Activated CD4-positive, alpha-beta memory T cell treated with anti-CD3 and anti-CD28 coated beads, Interleukin-2, amount 10 ng/mL, durations not matched to agents 7 days and 5 days (primary cell): Measurements from ENCODE around the gene OMA1. TPM values are rescaled to one million over a fixed set of nuclear protein-coding genes. Genes with fewer than 3 reads are reported as not detected.

Experiments
- CTCF ChIA-PET: fragments of 350-600 bp; sonication (Branson Sonifier 250); formaldehyde crosslinking; loops from one replicate; lab custom pipeline; 2021; ENCODE audit warnings: antibody characterized with exemption, inconsistent platforms; lab: Charles Lee
- POLR2A ChIA-PET: fragments of 350-600 bp; sonication (Branson Sonifier 250); formaldehyde crosslinking; loops from one replicate; lab custom pipeline; 2021; ENCODE audit warnings: antibody characterized with exemption; lab: Charles Lee
- DNase-seq: peaks from one replicate; pipeline ENCODE4 v3.0.0-alpha.2; 2020
- H3K27ac Mint-ChIP-seq: one replicate; pipeline ENCODE4 v1.8.0; 2021; ENCODE audit warnings: mild to moderate bottlenecking, mixed read lengths
- H3K27me3 Mint-ChIP-seq: one replicate; pipeline ENCODE4 v1.8.0; 2021; ENCODE audit warnings: mixed read lengths
- H3K36me3 Mint-ChIP-seq: one replicate; pipeline ENCODE4 v1.8.0; 2021; ENCODE audit warnings: low read depth, mixed read lengths
- H3K4me1 Mint-ChIP-seq: one replicate; pipeline ENCODE4 v1.8.0; 2021; ENCODE audit warnings: mixed read lengths
- H3K4me3 Mint-ChIP-seq: one replicate; pipeline ENCODE4 v1.8.0; 2021; ENCODE audit warnings: mild to moderate bottlenecking, mixed read lengths
- H3K9me3 Mint-ChIP-seq: one replicate; pipeline ENCODE4 v1.8.0; 2021; ENCODE audit warnings: mixed read lengths
- total RNA-seq, 2 experiments: library from RNA; stranded (reverse); gene quantifications; one replicate each; pipeline ENCODE4 v1.2.3, GENCODE V29; 2021

The OMA1 gene
- total RNA-seq, 2 experiments from 2014 or later: 21.9 to 23.1 TPM

- Mint-ChIP-seq H3K4me1 (no peaks in the 10 kb centered on the region), H3K36me3 (no peaks in the 10 kb centered on the region), H3K27me3 (no peaks in the 10 kb centered on the region), H3K27ac (no peak overlapping the region), H3K9me3 (no peaks in the 10 kb centered on the region), H3K4me3 (no peak overlapping the region)
- POLR2A ChIA-PET: no interaction called here
- no peak for DNase-seq
- CTCF ChIA-PET: interaction anchor here (0.6 kb wide), 1 partner anchor 1320 kb away, joined by 3 read pairs; no protein-coding TSS in a partner anchor
Observed at GRCh38 chr1:58460469-58460868, 86.1 kb downstream of the OMA1 start.

- H3K9me3 Mint-ChIP-seq: no peaks in the 10 kb centered on the region
- H3K27me3 Mint-ChIP-seq: no peaks in the 10 kb centered on the region
- H3K4me1 Mint-ChIP-seq: no peaks in the 10 kb centered on the region
- no peak for DNase-seq
- no peak overlapping the region for H3K27ac Mint-ChIP-seq
- ChIA-PET POLR2A (no interaction called here), CTCF (interaction anchor here (0.5 to 0.6 kb wide), 2 partner anchors 25 to 1321 kb away, joined by 3 to 5 read pairs; no protein-coding TSS in a partner anchor)
- H3K36me3 Mint-ChIP-seq: no peaks in the 10 kb centered on the region
- H3K4me3 Mint-ChIP-seq: no peak overlapping the region
Observed at GRCh38 chr1:58459911-58460310, 86.6 kb downstream of the OMA1 start.

GRCh38 chr1:58457023-58457635, 89.4 kb downstream of the OMA1 start:
- H3K27me3 Mint-ChIP-seq: no peaks in the 10 kb centered on the region
- ChIA-PET CTCF (no interaction called here), POLR2A (no interaction called here)
- H3K4me1 Mint-ChIP-seq: no peaks in the 10 kb centered on the region
- H3K9me3 Mint-ChIP-seq: no peaks in the 10 kb centered on the region
- no peaks in the 10 kb centered on the region for H3K36me3 Mint-ChIP-seq
- H3K27ac Mint-ChIP-seq: no peak overlapping the region
- no peak for DNase-seq
- no peak overlapping the region for H3K4me3 Mint-ChIP-seq

- H3K27me3 Mint-ChIP-seq: no peaks in the 10 kb centered on the region
- no peak overlapping the region for H3K27ac Mint-ChIP-seq
- no peaks in the 10 kb centered on the region for H3K9me3 Mint-ChIP-seq
- no peak for DNase-seq
- ChIA-PET POLR2A (no interaction called here), CTCF (no interaction called here)
- no peaks in the 10 kb centered on the region for H3K36me3 Mint-ChIP-seq
- H3K4me3 Mint-ChIP-seq: no peak overlapping the region
- no peaks in the 10 kb centered on the region for H3K4me1 Mint-ChIP-seq
Observed at GRCh38 chr1:58456470-58456869, 90.1 kb downstream of the OMA1 start.

GRCh38 chr1:58454807-58455206, 91.7 kb downstream of the OMA1 start:
- H3K27ac Mint-ChIP-seq: no peak overlapping the region
- no peaks in the 10 kb centered on the region for H3K4me1 Mint-ChIP-seq
- CTCF ChIA-PET: interaction anchor here (0.5 kb wide), 1 partner anchor 1623 kb away, joined by 3 read pairs; no protein-coding TSS in a partner anchor
- no peaks in the 10 kb centered on the region for H3K27me3 Mint-ChIP-seq
- DNase-seq: no peak
- H3K36me3 Mint-ChIP-seq: no peaks in the 10 kb centered on the region
- no peak overlapping the region for H3K4me3 Mint-ChIP-seq
- H3K9me3 Mint-ChIP-seq: no peaks in the 10 kb centered on the region
- POLR2A ChIA-PET: interaction anchor here (1.1 kb wide), 1 partner anchor 92 kb away, joined by 3 read pairs; the partner anchor contains the start of gene OMA1

GRCh38 chr1:58454385-58454784, 92.1 kb downstream of the OMA1 start:
- H3K27me3 Mint-ChIP-seq: no peaks in the 10 kb centered on the region
- no peaks in the 10 kb centered on the region for H3K4me1 Mint-ChIP-seq
- no peak overlapping the region for H3K27ac Mint-ChIP-seq
- no peaks in the 10 kb centered on the region for H3K9me3 Mint-ChIP-seq
- POLR2A ChIA-PET: interaction anchor here (1.1 kb wide), 1 partner anchor 92 kb away, joined by 3 read pairs; the partner anchor contains the start of gene OMA1
- no peak for DNase-seq
- no peaks in the 10 kb centered on the region for H3K36me3 Mint-ChIP-seq
- CTCF ChIA-PET: no interaction called here
- no peak overlapping the region for H3K4me3 Mint-ChIP-seq

- no peaks in the 10 kb centered on the region for H3K27me3 Mint-ChIP-seq
- no peaks in the 10 kb centered on the region for H3K4me1 Mint-ChIP-seq
- H3K9me3 Mint-ChIP-seq: no peaks in the 10 kb centered on the region
- H3K4me3 Mint-ChIP-seq: no peak overlapping the region
- ChIA-PET CTCF (no interaction called here), POLR2A (no interaction called here)
- no peak overlapping the region for H3K27ac Mint-ChIP-seq
- no peak for DNase-seq
- no peaks in the 10 kb centered on the region for H3K36me3 Mint-ChIP-seq
Observed at GRCh38 chr1:58451560-58452191, 94.8 kb downstream of the OMA1 start.

GRCh38 chr1:58447886-58448285, 98.6 kb downstream of the OMA1 start:
- no peak overlapping the region for H3K27ac Mint-ChIP-seq
- H3K9me3 Mint-ChIP-seq: no peaks in the 10 kb centered on the region
- no peak for DNase-seq
- POLR2A ChIA-PET: no interaction called here
- CTCF ChIA-PET: no interaction called here
- H3K36me3 Mint-ChIP-seq: no peaks in the 10 kb centered on the region
- H3K4me3 Mint-ChIP-seq: no peak overlapping the region
- no peaks in the 10 kb centered on the region for H3K4me1 Mint-ChIP-seq
- no peaks in the 10 kb centered on the region for H3K27me3 Mint-ChIP-seq

- Mint-ChIP-seq H3K27me3 (no peaks in the 10 kb centered on the region), H3K36me3 (no peaks in the 10 kb centered on the region), H3K4me3 (no peak overlapping the region), H3K27ac (no peak overlapping the region), H3K9me3 (no peaks in the 10 kb centered on the region), H3K4me1 (no peaks in the 10 kb centered on the region)
- DNase-seq: no peak
- POLR2A ChIA-PET: no interaction called here
- CTCF ChIA-PET: no interaction called here
Observed at GRCh38 chr1:58447042-58447441, 99.5 kb downstream of the OMA1 start.

- no peaks in the 10 kb centered on the region for H3K9me3 Mint-ChIP-seq
- no peak for DNase-seq
- H3K27ac Mint-ChIP-seq: no peak overlapping the region
- CTCF ChIA-PET: no interaction called here
- POLR2A ChIA-PET: no interaction called here
- H3K4me1 Mint-ChIP-seq: no peaks in the 10 kb centered on the region
- no peak overlapping the region for H3K4me3 Mint-ChIP-seq
- no peaks in the 10 kb centered on the region for H3K36me3 Mint-ChIP-seq
- no peaks in the 10 kb centered on the region for H3K27me3 Mint-ChIP-seq
Observed at GRCh38 chr1:58446368-58446767, 100.2 kb downstream of the OMA1 start.

- Mint-ChIP-seq H3K27ac (no peak overlapping the region), H3K27me3 (no peaks in the 10 kb centered on the region), H3K4me3 (no peak overlapping the region), H3K9me3 (no peaks in the 10 kb centered on the region), H3K4me1 (no peaks in the 10 kb centered on the region), H3K36me3 (no peaks in the 10 kb centered on the region)
- ChIA-PET CTCF (no interaction called here), POLR2A (no interaction called here)
- DNase-seq: no peak
Observed at GRCh38 chr1:58443986-58444868, 102.3 kb downstream of the OMA1 start.

GRCh38 chr1:58442114-58442513, 104.4 kb downstream of the OMA1 start:
- no peaks in the 10 kb centered on the region for H3K9me3 Mint-ChIP-seq

GRCh38 chr1:58441699-58442098, 104.8 kb downstream of the OMA1 start:
- DNase-seq: no peak
- Mint-ChIP-seq H3K9me3 (no peaks in the 10 kb centered on the region), H3K36me3 (no peaks in the 10 kb centered on the region), H3K4me3 (no peak overlapping the region), H3K27ac (no peak overlapping the region), H3K4me1 (no peaks in the 10 kb centered on the region), H3K27me3 (no peaks in the 10 kb centered on the region)
- ChIA-PET POLR2A (no interaction called here), CTCF (no interaction called here)

More at GRCh38 chr1:58442114-58442513, 104.4 kb downstream of the OMA1 start:
- H3K36me3 Mint-ChIP-seq: no peaks in the 10 kb centered on the region
- ChIA-PET CTCF (no interaction called here), POLR2A (no interaction called here)
- no peak for DNase-seq
- H3K4me3 Mint-ChIP-seq: no peak overlapping the region
- no peaks in the 10 kb centered on the region for H3K27me3 Mint-ChIP-seq
- H3K27ac Mint-ChIP-seq: no peak overlapping the region
- H3K4me1 Mint-ChIP-seq: no peaks in the 10 kb centered on the region
